Uterus (tissue), 4 donors: Measurements from ENCODE around the gene FKRP. TPM values are rescaled to one million over a fixed set of nuclear protein-coding genes. Genes with fewer than 3 reads are reported as not detected.

Experiments used
- DNase-seq, 2 donors: peaks; one replicate each; pipeline ENCODE4 v3.0.0-alpha.2; 2019 to 2020
- H3K27ac ChIP-seq, 2 donors: fragments of 200-600 bp; sonication (generic); 1 replicate in 1 of 2; 2 replicates in 1 of 2; pipeline ENCODE4 v1.5.1; 2016 to 2018
- H3K27me3 ChIP-seq, 2 donors: fragments of 200-600 bp; sonication (generic); one replicate each; pipeline ENCODE4 v1.5.1; 2018 to 2019; ENCODE audit warnings: control low read depth in 1 of 2
- H3K36me3 ChIP-seq, 2 donors: fragments of 200-600 bp; sonication (generic); one replicate each; pipeline ENCODE4 v1.5.1; 2019; ENCODE audit warnings: control low read depth in 1 of 2
- H3K4me1 ChIP-seq, 2 donors: fragments of 200-600 bp; sonication (generic); one replicate each; pipeline ENCODE4 v1.5.1; 2018 to 2019; ENCODE audit warnings: control low read depth in 1 of 2
- H3K4me3 ChIP-seq, 2 donors: fragments of 200-600 bp; sonication (generic); 1 replicate in 1 of 2; 2 replicates in 1 of 2; pipeline ENCODE4 v1.5.1; 2018 to 2019; ENCODE audit warnings: mild to moderate bottlenecking in 1 of 2
- H3K9me3 ChIP-seq, 2 donors: fragments of 200-600 bp; sonication (generic); one replicate each; pipeline ENCODE4 v1.5.1; 2019; ENCODE audit warnings: control low read depth in 1 of 2
- CTCF ChIP-seq, 4 experiments: fragments of 200-600 bp in 2 of 4; fragments of 450-650 bp in 2 of 4; sonication (generic) in 2 of 4; IDR thresholded peaks; one replicate each; pipeline ENCODE4 v1.5.1; 2016 to 2019; ENCODE audit warnings: antibody characterized with exemption in 4 of 4, mild to moderate bottlenecking in 2 of 4, moderate library complexity in 1 of 4
- POLR2A ChIP-seq, 2 donors: fragments of 450-650 bp; IDR thresholded peaks; one replicate each; pipeline ENCODE4 v1.6.1; 2016; ENCODE audit warnings: antibody characterized with exemption in 2 of 2, mild to moderate bottlenecking in 1 of 2, moderate library complexity in 1 of 2
- intact Hi-C: fragments of 100-400 bp; cut with DNase I; formaldehyde crosslinking; loops from one replicate; pipeline ENCODE4 v1.15.1; 2023; ENCODE audit warnings: low total_unique reads
- total RNA-seq, 4 donors: library from RNA; depleted of rRNA in 3 of 4; stranded (reverse); fragments of >200 nt in 3 of 4; gene quantifications; one replicate each; pipeline versions ENCODE4 v1.1.0 to v1.2.4, GENCODE V29; 2014 to 2023
- donor health status: DM: yes; HTN: yes; CAD: no.

The FKRP gene
- total RNA-seq, 4 donors from 2014 or later: 7.4 to 154 (median 22.1) TPM

- intact Hi-C loops: loop anchor here (10.0 kb wide), 1 partner anchor 56 kb away; no protein-coding TSS in a partner anchor
- Histone ChIP-seq H3K27me3 (no peaks in the 10 kb centered on the region), H3K4me3 (no peak overlapping the region), H3K36me3 (no peaks in the 10 kb centered on the region), H3K9me3 (no peaks in the 10 kb centered on the region), H3K4me1 (peaks cover 0 to 16% of the 10 kb centered on the region in 2 donors), H3K27ac (peak overlapping the region; percentile 8 to 92)
- no peak for DNase-seq
- TF ChIP-seq POLR2A (IDR thresholded peaks at IDR 0.05) (no peak), CTCF (IDR thresholded peaks at IDR 0.05) (no peak)
Measured at GRCh38 chr19:46788968-46789338, 43.1 kb downstream of the FKRP start.

GRCh38 chr19:46789371-46789770 lies 43.5 kb downstream of the FKRP start:
- intact Hi-C loops: loop anchor here (10.0 kb wide), 1 partner anchor 55 kb away; no protein-coding TSS in a partner anchor
- no peak overlapping the region for H3K4me3 ChIP-seq
- peaks cover 0 to 12% of the 10 kb centered on the region in 2 donors for H3K4me1 ChIP-seq
- TF ChIP-seq POLR2A (IDR thresholded peaks at IDR 0.05) (no peak), CTCF (IDR thresholded peaks at IDR 0.05) (no peak)
- DNase-seq: no peak
- peak overlapping the region in 1 of 2 donors; percentile 92 for H3K27ac ChIP-seq
- H3K27me3 ChIP-seq: no peaks in the 10 kb centered on the region
- H3K36me3 ChIP-seq: no peaks in the 10 kb centered on the region
- no peaks in the 10 kb centered on the region for H3K9me3 ChIP-seq

- Histone ChIP-seq H3K4me1 (no peaks in the 10 kb centered on the region), H3K27me3 (no peaks in the 10 kb centered on the region), H3K36me3 (no peaks in the 10 kb centered on the region), H3K4me3 (no peak overlapping the region), H3K9me3 (no peaks in the 10 kb centered on the region), H3K27ac (no peak overlapping the region)
- no peak for DNase-seq
- no peak for TF ChIP-seq CTCF (IDR thresholded peaks at IDR 0.05)
- no peak for TF ChIP-seq POLR2A (IDR thresholded peaks at IDR 0.05)
- intact Hi-C loops: no loop called here
Measured at GRCh38 chr19:46791944-46792343, 46.1 kb downstream of the FKRP start.

GRCh38 chr19:46797881-46798280 lies 52.0 kb downstream of the FKRP start:
- Histone ChIP-seq H3K4me3 (no peak overlapping the region), H3K27ac (no peak overlapping the region), H3K27me3 (no peaks in the 10 kb centered on the region), H3K4me1 (no peaks in the 10 kb centered on the region), H3K9me3 (no peaks in the 10 kb centered on the region), H3K36me3 (no peaks in the 10 kb centered on the region)
- intact Hi-C loops: no loop called here
- TF ChIP-seq POLR2A (IDR thresholded peaks at IDR 0.05) (no peak), CTCF (IDR thresholded peaks at IDR 0.05) (no peak)
- DNase-seq: no peak

GRCh38 chr19:46798713-46799112 lies 52.9 kb downstream of the FKRP start:
- no peak overlapping the region for H3K4me3 ChIP-seq
- intact Hi-C loops: no loop called here
- TF ChIP-seq POLR2A (IDR thresholded peaks at IDR 0.05) (no peak), CTCF (IDR thresholded peaks at IDR 0.05) (no peak)
- no peak for DNase-seq
- no peaks in the 10 kb centered on the region for H3K9me3 ChIP-seq
- H3K36me3 ChIP-seq: no peaks in the 10 kb centered on the region
- no peaks in the 10 kb centered on the region for H3K4me1 ChIP-seq
- H3K27me3 ChIP-seq: no peaks in the 10 kb centered on the region
- no peak overlapping the region for H3K27ac ChIP-seq
